Stimulated activated CD8-positive, alpha-beta memory T cell treated with anti-CD3 and anti-CD28 coated beads, Interleukin-15, amount 100 ng/mL, for 48 hours (primary cell): ENCODE measurements around the gene ANP32A.
"Not testable (repeated sequence)": the region's sequence is repeated elsewhere in the genome, so short reads cannot be mapped to it uniquely, and the experiment has no call there.

Source experiments
- DNase-seq, 2 donors: peaks; one replicate each; pipeline ENCODE4 v3.0.0-alpha.2; 2020; ENCODE audit warnings: low read depth in 2 of 2

Gene ANP32A

GRCh38 chr15:68781766-68782588 lies 38.7 kb downstream of the ANP32A start:
- DNase-seq, result peak in 1 of 2 donors; percentile 24

GRCh38 chr15:68781217-68781616 lies 39.5 kb downstream of the ANP32A start:
- DNase-seq, result no peak

GRCh38 chr15:68778876-68779275 lies 41.8 kb downstream of the ANP32A start:
- no peak for DNase-seq

- no peak for DNase-seq
Observed at GRCh38 chr15:68776477-68777270, 44.0 kb downstream of the ANP32A start.

GRCh38 chr15:68775671-68776476 lies 44.8 kb downstream of the ANP32A start:
- no peak for DNase-seq

- no peak for DNase-seq
Observed at GRCh38 chr15:68775236-68775577, 45.5 kb downstream of the ANP32A start.

GRCh38 chr15:68774521-68775235 lies 46.0 kb downstream of the ANP32A start:
- no peak for DNase-seq

GRCh38 chr15:68774120-68774519 lies 46.6 kb downstream of the ANP32A start:
- no peak for DNase-seq

- DNase-seq, result no peak
Observed at GRCh38 chr15:68773036-68773435, 47.7 kb downstream of the ANP32A start.

GRCh38 chr15:68770216-68770615 lies 50.5 kb downstream of the ANP32A start:
- no peak for DNase-seq

- no peak for DNase-seq
Observed at GRCh38 chr15:68769702-68770101, 51.0 kb downstream of the ANP32A start.

GRCh38 chr15:68768321-68768720 lies 52.4 kb downstream of the ANP32A start:
- DNase-seq, result no peak

GRCh38 chr15:68767833-68768232 lies 52.9 kb downstream of the ANP32A start:
- no peak for DNase-seq

- no peak for DNase-seq
Observed at GRCh38 chr15:68765602-68766368, 54.9 kb downstream of the ANP32A start.

- DNase-seq, result no peak
Observed at GRCh38 chr15:68764090-68764489, 56.6 kb downstream of the ANP32A start.

GRCh38 chr15:68763063-68763462 lies 57.6 kb downstream of the ANP32A start:
- no peak for DNase-seq

- DNase-seq, result not testable (repeated sequence)
Observed at GRCh38 chr15:68759982-68760579, 60.6 kb downstream of the ANP32A start.

GRCh38 chr15:68755731-68756130 lies 65.0 kb downstream of the ANP32A start:
- no peak for DNase-seq

- DNase-seq, result no peak
Observed at GRCh38 chr15:68751622-68752021, 69.1 kb downstream of the ANP32A start.

- no peak for DNase-seq
Observed at GRCh38 chr15:68749793-68750192, 70.9 kb downstream of the ANP32A start.
